Thyroid gland (tissue), 4 donors: ENCODE measurements around the gene NKX2-2.

Experiments used
- POLR2A ChIP-seq, 2 donors: fragments of 450-650 bp; IDR thresholded peaks; one replicate each; pipeline ENCODE4 v1.6.1; 2017; ENCODE audit warnings: antibody characterized with exemption in 2 of 2, mild to moderate bottlenecking in 2 of 2, moderate library complexity in 1 of 2
- TF ChIP-seq, protein P1 (sequence below), 6 experiments: fragments of 200-600 bp in 3 of 6; fragments of 450-650 bp in 3 of 6; sonication (generic) in 3 of 6; IDR thresholded peaks; one replicate each; pipeline ENCODE4 v1.5.1; 2016 to 2019; ENCODE audit warnings: antibody characterized with exemption in 6 of 6, mild to moderate bottlenecking in 2 of 6, inconsistent platforms in 1 of 6, moderate library complexity in 1 of 6

DNA sequence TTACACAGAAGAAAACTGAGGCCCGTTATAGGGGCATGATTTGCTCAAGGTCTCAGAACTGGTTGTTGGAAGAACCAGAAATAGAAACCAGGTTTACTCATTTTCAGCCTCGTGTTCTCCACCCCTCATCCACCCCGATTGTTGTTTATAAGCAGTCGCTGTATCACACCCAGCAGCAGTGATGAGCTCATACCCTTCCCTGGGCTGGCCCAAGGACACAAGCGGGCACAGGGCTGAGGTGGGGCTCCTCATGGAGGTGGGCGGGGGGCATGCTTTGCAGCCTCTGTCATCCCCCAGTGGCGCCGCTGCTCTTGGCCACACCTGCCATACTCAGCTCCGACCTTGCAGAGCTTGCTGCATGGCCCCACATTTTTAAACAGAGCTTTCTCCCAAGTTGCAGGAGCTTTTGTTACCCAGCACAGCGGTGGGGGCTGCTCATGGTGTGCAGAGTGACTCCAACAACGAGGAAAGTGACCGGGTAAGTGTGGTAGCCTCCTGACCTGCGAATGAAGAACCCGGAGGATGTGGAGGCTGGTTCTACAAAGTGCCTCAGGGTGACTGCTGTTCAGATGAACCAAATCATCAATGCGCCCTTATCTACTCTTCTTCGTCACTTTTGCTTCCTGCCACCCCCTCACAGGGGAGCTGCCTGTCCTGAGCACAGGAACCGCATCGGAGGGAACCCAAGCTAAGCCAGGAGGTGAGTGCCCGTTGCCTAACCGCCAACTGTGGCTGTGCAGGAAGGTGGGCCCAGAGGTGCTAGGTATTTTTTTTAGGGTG, 43.6 kb upstream of the NKX2-2 start:
- no peak for TF ChIP-seq POLR2A (IDR thresholded peaks at IDR 0.05)
- TF ChIP-seq, protein P1, sequence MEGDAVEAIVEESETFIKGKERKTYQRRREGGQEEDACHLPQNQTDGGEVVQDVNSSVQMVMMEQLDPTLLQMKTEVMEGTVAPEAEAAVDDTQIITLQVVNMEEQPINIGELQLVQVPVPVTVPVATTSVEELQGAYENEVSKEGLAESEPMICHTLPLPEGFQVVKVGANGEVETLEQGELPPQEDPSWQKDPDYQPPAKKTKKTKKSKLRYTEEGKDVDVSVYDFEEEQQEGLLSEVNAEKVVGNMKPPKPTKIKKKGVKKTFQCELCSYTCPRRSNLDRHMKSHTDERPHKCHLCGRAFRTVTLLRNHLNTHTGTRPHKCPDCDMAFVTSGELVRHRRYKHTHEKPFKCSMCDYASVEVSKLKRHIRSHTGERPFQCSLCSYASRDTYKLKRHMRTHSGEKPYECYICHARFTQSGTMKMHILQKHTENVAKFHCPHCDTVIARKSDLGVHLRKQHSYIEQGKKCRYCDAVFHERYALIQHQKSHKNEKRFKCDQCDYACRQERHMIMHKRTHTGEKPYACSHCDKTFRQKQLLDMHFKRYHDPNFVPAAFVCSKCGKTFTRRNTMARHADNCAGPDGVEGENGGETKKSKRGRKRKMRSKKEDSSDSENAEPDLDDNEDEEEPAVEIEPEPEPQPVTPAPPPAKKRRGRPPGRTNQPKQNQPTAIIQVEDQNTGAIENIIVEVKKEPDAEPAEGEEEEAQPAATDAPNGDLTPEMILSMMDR (IDR thresholded peaks at IDR 0.05) = no peak
